ENCODE data around the gene ABCG1. TPM values are rescaled to one million over a fixed set of nuclear protein-coding genes. Genes with fewer than 3 reads are reported as not detected.

The ABCG1 gene
- 3.7 and 4.2 TPM in 2 replicates for total RNA-seq

GRCh38 chr21:42218836-42219605, at the start of gene ABCG1:
Gene ABCG1, plus strand, starts transcription at chr21:42219140. Its CDS starts 123 bp downstream, at chr21:42219263.

GRCh38 chr21:42315296-42315891, 96.5 kb downstream of the ABCG1 start, which contains the start of gene TFF3:
Gene TFF3, minus strand, starts transcription at chr21:42315409. Its CDS starts 35 bp downstream, at chr21:42315374.

Other genes starting within 250 kb of the ABCG1 start
- gene ZBTB21, start 208.8 kb upstream of the ABCG1 start, total RNA-seq = 7.5 and 11.9 TPM in 2 replicates
- gene UMODL1, start 147.8 kb upstream of the ABCG1 start, total RNA-seq = not detected in 2 replicates
- gene TFF3, start 96.3 kb downstream of the ABCG1 start, total RNA-seq = 0.52 TPM in 1 of 2 replicates, not detected in the other
- not detected in 2 replicates for gene TFF2, start 131.9 kb downstream of the ABCG1 start, total RNA-seq
- gene TFF1, start 147.4 kb downstream of the ABCG1 start, total RNA-seq = not detected in 2 replicates
- not detected in 2 replicates for gene TMPRSS3, start 176.9 kb downstream of the ABCG1 start, total RNA-seq
- gene UBASH3A, start 184.8 kb downstream of the ABCG1 start, total RNA-seq = not detected in 2 replicates

All from epithelial cell of alveolus of lung (primary cell).